ENCODE measurements around the gene FGFR4. TPM values are rescaled to one million over a fixed set of nuclear protein-coding genes. Genes with fewer than 3 reads are reported as not detected.

The FGFR4 gene
- total RNA-seq, 1 experiment from 2014 or later: 291 TPM

DNA sequence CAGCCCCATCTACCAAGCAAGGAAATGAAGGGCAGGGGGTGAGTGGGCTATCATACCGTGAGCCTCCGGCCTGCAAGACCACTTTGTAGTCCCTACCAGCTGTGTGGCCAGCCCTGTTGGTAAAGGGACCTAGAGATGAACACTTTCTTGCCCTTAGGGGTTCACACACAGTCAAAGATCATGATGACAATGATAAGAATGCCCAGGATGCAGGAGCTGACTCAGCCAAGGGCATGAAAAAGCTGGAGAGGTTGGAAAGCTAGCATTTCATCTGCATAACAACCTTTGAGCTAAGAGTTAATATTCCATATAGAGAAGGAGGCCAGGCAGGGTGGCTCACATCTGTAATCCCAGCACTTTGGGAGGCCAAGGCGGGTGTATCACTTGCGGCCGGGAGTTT lies 19.2 kb upstream of the FGFR4 start:
- BruUV-seq (replicated peaks): no TSS peak
- no peak for DNase-seq
- CTCF ChIA-PET: interaction anchor here (0.6 kb wide), 1 partner anchor 19 kb away, joined by 3 read pairs; the partner anchor contains the start of gene FGFR4
- H3K27me3 Mint-ChIP-seq (ENCODE audit: unreplicated experiment): no peaks in the 10 kb centered on the region
- H3K36me3 Mint-ChIP-seq (ENCODE audit: insufficient read depth, unreplicated experiment): peaks cover 19% of the 10 kb centered on the region
- intact Hi-C loops (cut with micrococcal nuclease; ENCODE audit: unreplicated experiment): no loop called here
- no peak overlapping the region for H3K27ac Mint-ChIP-seq (ENCODE audit: unreplicated experiment)
- peaks cover 11% of the 10 kb centered on the region for H3K4me1 Mint-ChIP-seq (ENCODE audit: low read depth, unreplicated experiment)
- no peaks in the 10 kb centered on the region for H3K9me3 Mint-ChIP-seq (ENCODE audit: low read depth, unreplicated experiment)
- TF ChIP-seq CTCF (IDR thresholded peaks at IDR 0.05; ENCODE audit: unreplicated experiment): no peak
- H3K4me3 Mint-ChIP-seq (ENCODE audit: low read depth, unreplicated experiment): no peak overlapping the region

- CTCF ChIA-PET: interaction anchor here (0.5 to 2.0 kb wide), 6 partner anchors 16 to 286 kb away, joined by 3 to 57 read pairs (median 3); partner anchors contain the start of gene FGFR4
- no peak for DNase-seq
- Mint-ChIP-seq H3K9me3 (ENCODE audit: low read depth, unreplicated experiment) (no peaks in the 10 kb centered on the region), H3K4me1 (ENCODE audit: low read depth, unreplicated experiment) (peaks cover 11% of the 10 kb centered on the region), H3K4me3 (ENCODE audit: low read depth, unreplicated experiment) (no peak overlapping the region), H3K27me3 (ENCODE audit: unreplicated experiment) (no peaks in the 10 kb centered on the region), H3K36me3 (ENCODE audit: insufficient read depth, unreplicated experiment) (peaks cover 10% of the 10 kb centered on the region), H3K27ac (ENCODE audit: unreplicated experiment) (no peak overlapping the region)
- intact Hi-C loops (cut with micrococcal nuclease; ENCODE audit: unreplicated experiment): no loop called here
- no peak for TF ChIP-seq CTCF (IDR thresholded peaks at IDR 0.05; ENCODE audit: unreplicated experiment)
- no TSS peak for BruUV-seq (replicated peaks)
These were observed 16.1 kb upstream of the FGFR4 start for GRCh38 chr5:177070536-177071191.

DNA sequence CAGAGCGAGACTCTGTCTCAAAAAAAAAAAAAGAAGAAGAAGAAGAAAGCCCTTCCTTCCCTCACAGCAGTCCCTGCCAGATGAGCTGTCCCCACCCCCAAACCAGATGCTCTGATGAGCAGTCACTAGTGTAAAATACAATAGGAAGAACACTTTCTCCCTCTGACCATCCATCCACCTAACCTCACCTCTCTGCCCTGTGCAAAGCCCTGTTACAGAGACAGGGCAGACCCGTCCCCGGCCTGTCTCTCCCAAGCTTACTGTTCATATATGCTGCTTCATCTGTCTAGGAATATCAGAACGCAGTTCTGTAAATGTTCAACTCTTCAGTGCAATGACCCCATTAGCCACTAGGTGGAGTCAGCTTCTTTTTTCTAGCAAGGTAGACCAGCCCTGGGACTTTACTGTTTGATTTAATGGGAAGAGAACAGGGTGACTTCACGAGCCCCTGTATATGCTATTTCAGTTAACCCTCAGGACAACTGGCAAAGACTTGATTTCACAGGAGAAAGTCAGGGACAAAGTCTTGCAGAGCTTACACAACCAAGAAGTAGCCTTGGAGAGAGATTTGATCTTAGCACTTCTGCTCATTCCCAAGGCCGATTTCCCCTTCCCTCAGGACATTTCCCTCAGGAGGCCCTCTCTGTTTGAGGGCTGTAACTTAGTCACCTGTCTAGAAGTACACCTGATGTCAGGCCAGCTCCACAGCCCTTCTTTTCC lies 14.9 kb upstream of the FGFR4 start:
- intact Hi-C loops (cut with micrococcal nuclease; ENCODE audit: unreplicated experiment): loop anchor here (1.0 kb wide), 1 partner anchor 39 kb away; no protein-coding TSS in a partner anchor
- peak; percentile 79 for TF ChIP-seq CTCF (IDR thresholded peaks at IDR 0.05; ENCODE audit: unreplicated experiment)

DNA sequence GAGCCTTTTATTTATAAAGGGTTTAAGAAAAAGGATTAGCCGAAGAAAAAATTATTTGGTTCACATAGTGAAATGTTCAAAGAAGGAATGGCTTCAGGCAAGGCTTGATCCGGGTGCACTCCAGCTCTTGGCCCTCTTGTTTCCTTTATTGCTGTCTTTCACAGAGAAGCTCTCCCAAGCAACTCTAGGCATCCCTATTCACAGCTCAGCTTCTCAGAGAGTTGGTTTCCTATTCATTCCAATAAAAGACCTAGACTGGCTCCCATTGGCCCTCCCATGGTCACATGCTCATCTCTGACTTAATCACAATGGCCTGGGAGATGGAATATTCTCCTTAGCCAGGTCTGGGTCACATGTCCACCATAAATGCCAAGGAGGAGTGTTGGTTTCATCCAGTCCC lies 9.4 kb upstream of the FGFR4 start:
- Mint-ChIP-seq H3K27me3 (ENCODE audit: unreplicated experiment) (no peaks in the 10 kb centered on the region), H3K4me3 (ENCODE audit: low read depth, unreplicated experiment) (no peak overlapping the region), H3K9me3 (ENCODE audit: low read depth, unreplicated experiment) (no peaks in the 10 kb centered on the region), H3K36me3 (ENCODE audit: insufficient read depth, unreplicated experiment) (peaks cover 14% of the 10 kb centered on the region), H3K4me1 (ENCODE audit: low read depth, unreplicated experiment) (peaks cover under 1% of the 10 kb centered on the region), H3K27ac (ENCODE audit: unreplicated experiment) (no peak overlapping the region)
- CTCF ChIA-PET: interaction anchor here (0.7 kb wide), 1 partner anchor 22 kb away, joined by 6 read pairs; no protein-coding TSS in a partner anchor
- intact Hi-C loops (cut with micrococcal nuclease; ENCODE audit: unreplicated experiment): no loop called here
- no TSS peak for BruUV-seq (replicated peaks)
- TF ChIP-seq CTCF (IDR thresholded peaks at IDR 0.05; ENCODE audit: unreplicated experiment): no peak
- DNase-seq: no peak

More for the DNA sequence above, 14.9 kb upstream of the FGFR4 start:
- CTCF ChIA-PET: interaction anchor here (0.6 to 2.0 kb wide), 12 partner anchors 10 to 411 kb away, joined by 3 to 57 read pairs (median 4); partner anchors contain the start of gene FGFR4
- H3K27ac Mint-ChIP-seq (ENCODE audit: unreplicated experiment): no peak overlapping the region
- peak; percentile 87 for DNase-seq
- no peaks in the 10 kb centered on the region for H3K27me3 Mint-ChIP-seq (ENCODE audit: unreplicated experiment)
- no peak overlapping the region for H3K4me3 Mint-ChIP-seq (ENCODE audit: low read depth, unreplicated experiment)
- H3K9me3 Mint-ChIP-seq (ENCODE audit: low read depth, unreplicated experiment): no peaks in the 10 kb centered on the region
- peaks cover 15% of the 10 kb centered on the region for H3K36me3 Mint-ChIP-seq (ENCODE audit: insufficient read depth, unreplicated experiment)
- peaks cover 11% of the 10 kb centered on the region for H3K4me1 Mint-ChIP-seq (ENCODE audit: low read depth, unreplicated experiment)
- no TSS peak for BruUV-seq (replicated peaks)

Data from Calu3 (cell line).